ENCODE data around the gene LOC101059915.
"Not testable (repeated sequence)": the region's sequence is repeated elsewhere in the genome, so short reads cannot be mapped to it uniquely, and the experiment has no call there.

Gene LOC101059915

DNA sequence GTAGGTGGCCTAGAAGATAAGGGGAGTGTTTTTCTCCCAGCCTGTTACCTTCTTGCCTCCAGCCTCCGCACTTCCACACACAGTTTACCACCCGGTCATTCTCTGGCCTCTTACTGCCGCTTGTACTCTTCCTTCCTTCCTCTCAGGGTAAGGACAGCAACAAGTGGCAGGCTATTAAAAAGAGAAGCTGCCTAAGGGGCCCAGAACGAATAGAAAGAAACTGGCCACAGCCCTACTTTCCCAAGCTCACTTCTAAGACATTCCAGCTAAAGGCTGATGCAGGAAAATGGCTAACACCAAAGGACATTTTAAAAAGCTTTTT lies 31.6 kb downstream of the LOC101059915 start:
- H3K9me2 ChIP-seq (replicated peaks; ENCODE audit: insufficient read depth, low read length); H3K27me3 ChIP-seq (ENCODE audit: low read length); H3K9me3 ChIP-seq (ENCODE audit: insufficient read depth, low read length); H3F3A ChIP-seq (ENCODE audit: insufficient read depth); H2AFZ ChIP-seq (ENCODE audit: low read depth, low read length, severe bottlenecking); H3K36me3 ChIP-seq (ENCODE audit: low read length); H3K27ac ChIP-seq (ENCODE audit: low read depth, low read length); H3K9ac ChIP-seq (ENCODE audit: low read length); H3K79me2 ChIP-seq (ENCODE audit: insufficient read depth, low read length); H3K4me2 ChIP-seq (ENCODE audit: low read depth, low read length, poor library complexity, severe bottlenecking); H3K4me3 ChIP-seq (ENCODE audit: insufficient read depth, low read length, poor library complexity, severe bottlenecking); H4K20me1 ChIP-seq (ENCODE audit: low read depth, low read length): not testable (repeated sequence)

DNA sequence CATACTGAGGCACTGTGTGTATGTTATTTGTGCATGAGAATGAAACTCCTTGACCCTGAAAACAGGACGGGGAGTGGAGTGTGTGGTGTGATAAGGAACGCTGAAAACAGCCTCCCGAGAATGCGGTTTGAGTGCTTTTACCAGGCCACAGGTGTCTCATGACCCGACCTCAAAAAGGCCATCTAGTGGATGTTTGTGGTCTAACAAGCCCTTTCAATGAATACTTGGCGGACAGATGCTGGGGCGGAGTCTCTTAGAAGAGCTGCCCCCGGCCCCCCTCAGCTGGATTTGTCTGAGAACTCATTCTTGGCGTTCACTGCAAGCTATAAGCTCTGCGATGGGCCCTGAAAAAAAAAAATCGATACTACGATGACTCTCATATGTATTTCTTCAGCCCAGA lies 35.5 kb downstream of the LOC101059915 start:
- not testable (repeated sequence) for H4K20me1 ChIP-seq (ENCODE audit: low read depth, low read length); H3K4me2 ChIP-seq (ENCODE audit: low read depth, low read length, poor library complexity, severe bottlenecking); H3K27ac ChIP-seq (ENCODE audit: low read depth, low read length); H3F3A ChIP-seq (ENCODE audit: insufficient read depth); H3K79me2 ChIP-seq (ENCODE audit: insufficient read depth, low read length); H3K9ac ChIP-seq (ENCODE audit: low read length); H3K36me3 ChIP-seq (ENCODE audit: low read length); H3K9me2 ChIP-seq (replicated peaks; ENCODE audit: insufficient read depth, low read length); H3K9me3 ChIP-seq (ENCODE audit: insufficient read depth, low read length); H3K27me3 ChIP-seq (ENCODE audit: low read length); H2AFZ ChIP-seq (ENCODE audit: low read depth, low read length, severe bottlenecking); H3K4me3 ChIP-seq (ENCODE audit: insufficient read depth, low read length, poor library complexity, severe bottlenecking)

- H3K9me3 ChIP-seq (ENCODE audit: insufficient read depth, low read length); H3K79me2 ChIP-seq (ENCODE audit: insufficient read depth, low read length); H3K4me3 ChIP-seq (ENCODE audit: insufficient read depth, low read length, poor library complexity, severe bottlenecking); H3K36me3 ChIP-seq (ENCODE audit: low read length); H3K27me3 ChIP-seq (ENCODE audit: low read length); H2AFZ ChIP-seq (ENCODE audit: low read depth, low read length, severe bottlenecking); H3K9ac ChIP-seq (ENCODE audit: low read length); H3F3A ChIP-seq (ENCODE audit: insufficient read depth); H3K27ac ChIP-seq (ENCODE audit: low read depth, low read length); H3K9me2 ChIP-seq (replicated peaks; ENCODE audit: insufficient read depth, low read length); H3K4me2 ChIP-seq (ENCODE audit: low read depth, low read length, poor library complexity, severe bottlenecking); H4K20me1 ChIP-seq (ENCODE audit: low read depth, low read length): not testable (repeated sequence)
Measured at GRCh38 chrX:71714064-71714463, 46.7 kb downstream of the LOC101059915 start.

- H3K9ac ChIP-seq (ENCODE audit: low read length); H3K4me3 ChIP-seq (ENCODE audit: insufficient read depth, low read length, poor library complexity, severe bottlenecking); H3K4me2 ChIP-seq (ENCODE audit: low read depth, low read length, poor library complexity, severe bottlenecking); H3K9me3 ChIP-seq (ENCODE audit: insufficient read depth, low read length); H3K27me3 ChIP-seq (ENCODE audit: low read length); H3K9me2 ChIP-seq (replicated peaks; ENCODE audit: insufficient read depth, low read length); H3K27ac ChIP-seq (ENCODE audit: low read depth, low read length); H4K20me1 ChIP-seq (ENCODE audit: low read depth, low read length); H3F3A ChIP-seq (ENCODE audit: insufficient read depth); H3K79me2 ChIP-seq (ENCODE audit: insufficient read depth, low read length); H2AFZ ChIP-seq (ENCODE audit: low read depth, low read length, severe bottlenecking); H3K36me3 ChIP-seq (ENCODE audit: low read length): not testable (repeated sequence)
Measured at GRCh38 chrX:71715551-71715950, 48.2 kb downstream of the LOC101059915 start.

- not testable (repeated sequence) for H3K27ac ChIP-seq (ENCODE audit: low read depth, low read length); H3K36me3 ChIP-seq (ENCODE audit: low read length); H3K9ac ChIP-seq (ENCODE audit: low read length); H3K79me2 ChIP-seq (ENCODE audit: insufficient read depth, low read length); H3F3A ChIP-seq (ENCODE audit: insufficient read depth); H3K9me2 ChIP-seq (replicated peaks; ENCODE audit: insufficient read depth, low read length); H4K20me1 ChIP-seq (ENCODE audit: low read depth, low read length); H2AFZ ChIP-seq (ENCODE audit: low read depth, low read length, severe bottlenecking); H3K4me2 ChIP-seq (ENCODE audit: low read depth, low read length, poor library complexity, severe bottlenecking); H3K27me3 ChIP-seq (ENCODE audit: low read length); H3K9me3 ChIP-seq (ENCODE audit: insufficient read depth, low read length); H3K4me3 ChIP-seq (ENCODE audit: insufficient read depth, low read length, poor library complexity, severe bottlenecking)
Measured at GRCh38 chrX:71716323-71716722, 49.0 kb downstream of the LOC101059915 start.

GRCh38 chrX:71718185-71718584 lies 50.8 kb downstream of the LOC101059915 start, which contains the start of gene CXorf49:
CXorf49 (minus strand) TSS chrX:71718285; CDS start chrX:71718151, 134 bp downstream.
- not testable (repeated sequence) for H3K27ac ChIP-seq (ENCODE audit: low read depth, low read length); H3K9me3 ChIP-seq (ENCODE audit: insufficient read depth, low read length); H3K9ac ChIP-seq (ENCODE audit: low read length); H3K79me2 ChIP-seq (ENCODE audit: insufficient read depth, low read length); H3K4me2 ChIP-seq (ENCODE audit: low read depth, low read length, poor library complexity, severe bottlenecking); H4K20me1 ChIP-seq (ENCODE audit: low read depth, low read length); H2AFZ ChIP-seq (ENCODE audit: low read depth, low read length, severe bottlenecking); H3K27me3 ChIP-seq (ENCODE audit: low read length); H3K4me3 ChIP-seq (ENCODE audit: insufficient read depth, low read length, poor library complexity, severe bottlenecking); H3K9me2 ChIP-seq (replicated peaks; ENCODE audit: insufficient read depth, low read length); H3F3A ChIP-seq (ENCODE audit: insufficient read depth); H3K36me3 ChIP-seq (ENCODE audit: low read length)

- H3K9me2 ChIP-seq (replicated peaks; ENCODE audit: insufficient read depth, low read length); H3K4me2 ChIP-seq (ENCODE audit: low read depth, low read length, poor library complexity, severe bottlenecking); H3K79me2 ChIP-seq (ENCODE audit: insufficient read depth, low read length); H4K20me1 ChIP-seq (ENCODE audit: low read depth, low read length); H3K4me3 ChIP-seq (ENCODE audit: insufficient read depth, low read length, poor library complexity, severe bottlenecking); H3F3A ChIP-seq (ENCODE audit: insufficient read depth); H3K27me3 ChIP-seq (ENCODE audit: low read length); H2AFZ ChIP-seq (ENCODE audit: low read depth, low read length, severe bottlenecking); H3K9ac ChIP-seq (ENCODE audit: low read length); H3K36me3 ChIP-seq (ENCODE audit: low read length); H3K9me3 ChIP-seq (ENCODE audit: insufficient read depth, low read length); H3K27ac ChIP-seq (ENCODE audit: low read depth, low read length): not testable (repeated sequence)
Measured at GRCh38 chrX:71719195-71719594, 51.8 kb downstream of the LOC101059915 start.

DNA sequence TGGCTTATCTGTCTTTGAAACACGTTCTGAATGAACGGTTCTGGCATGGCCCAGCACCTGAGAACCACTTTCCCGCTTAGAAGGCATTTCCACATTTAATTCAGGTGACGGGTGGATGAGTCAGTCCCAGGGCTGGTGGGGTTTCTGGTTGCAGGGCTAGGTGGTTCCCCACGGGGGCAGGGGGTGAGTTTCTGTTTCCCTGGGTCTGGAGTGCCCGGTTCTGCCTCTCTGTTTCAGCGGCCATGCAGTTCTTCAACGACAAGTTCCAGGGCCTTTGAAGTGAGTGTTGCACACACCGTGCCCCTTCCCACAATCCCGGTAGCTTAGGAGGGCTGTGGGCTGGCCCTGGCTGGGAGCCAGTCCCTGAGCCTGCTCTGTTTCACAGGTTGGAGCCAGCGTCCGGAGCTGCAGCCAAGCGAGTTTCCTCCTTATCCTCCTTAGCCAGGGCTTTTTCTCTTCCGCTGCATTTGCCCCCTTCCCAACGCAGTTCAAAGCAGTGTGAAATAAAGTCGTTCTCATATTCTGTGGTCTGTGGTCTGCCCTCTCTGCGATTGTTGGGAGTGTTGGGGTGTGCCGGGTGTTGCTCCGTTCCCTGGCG lies 53.0 kb downstream of the LOC101059915 start:
- not testable (repeated sequence) for H3K9ac ChIP-seq (ENCODE audit: low read length); H3K27ac ChIP-seq (ENCODE audit: low read depth, low read length); H3K4me2 ChIP-seq (ENCODE audit: low read depth, low read length, poor library complexity, severe bottlenecking); H3K4me3 ChIP-seq (ENCODE audit: insufficient read depth, low read length, poor library complexity, severe bottlenecking); H3K36me3 ChIP-seq (ENCODE audit: low read length); H3K9me2 ChIP-seq (replicated peaks; ENCODE audit: insufficient read depth, low read length); H4K20me1 ChIP-seq (ENCODE audit: low read depth, low read length); H2AFZ ChIP-seq (ENCODE audit: low read depth, low read length, severe bottlenecking); H3K79me2 ChIP-seq (ENCODE audit: insufficient read depth, low read length); H3K9me3 ChIP-seq (ENCODE audit: insufficient read depth, low read length); H3K27me3 ChIP-seq (ENCODE audit: low read length); H3F3A ChIP-seq (ENCODE audit: insufficient read depth)

All from SU-DHL-6 (cell line).